NT2/D1 (cell line): ENCODE measurements around the gene USP21.

Source experiments
- DNase-seq: peaks from one replicate; pipeline ENCODE4 v3.0.0-alpha.2; 2011; ENCODE audit warnings: low read depth, low spot score
- H3K27me3 ChIP-seq: 2 replicates; pipeline ENCODE4 v1.6.0; 2011; ENCODE audit warnings: mild to moderate bottlenecking; ENCODE audit not compliant: insufficient read length, insufficient read depth
- H3K36me3 ChIP-seq: 2 replicates; pipeline ENCODE4 v1.6.1; 2011; ENCODE audit warnings: mild to moderate bottlenecking, low read length, mixed read lengths; ENCODE audit not compliant: insufficient read depth, insufficient read length
- H3K4me1 ChIP-seq: 2 replicates; pipeline ENCODE4 v1.5.1; 2011; ENCODE audit not compliant: insufficient read depth, insufficient read length
- H3K4me3 ChIP-seq: 2 replicates; pipeline ENCODE4 v1.5.1; 2011; ENCODE audit warnings: low read depth; ENCODE audit not compliant: insufficient read length
- H3K9ac ChIP-seq: 2 replicates; pipeline ENCODE4 v1.6.0; 2011; ENCODE audit warnings: low read depth; ENCODE audit not compliant: insufficient read length
- H3K9me3 ChIP-seq: 2 replicates; pipeline ENCODE4 v1.5.1; 2011; ENCODE audit warnings: mild to moderate bottlenecking, low read length; ENCODE audit not compliant: insufficient read depth
- SUZ12 ChIP-seq: IDR thresholded peaks from 2 replicates; pipeline ENCODE4 v1.6.1; 2011; ENCODE audit not compliant: insufficient read length, insufficient read depth; ENCODE audit errors: extremely low read depth
- YY1 ChIP-seq: IDR thresholded peaks from 2 replicates; pipeline ENCODE4 v1.6.1; 2011; ENCODE audit not compliant: insufficient read length, insufficient read depth
- ZNF274 ChIP-seq: IDR thresholded peaks from 2 replicates; pipeline ENCODE4 v1.6.1; 2011; ENCODE audit warnings: mild to moderate bottlenecking, low read depth, low read length

The USP21 gene

DNA sequence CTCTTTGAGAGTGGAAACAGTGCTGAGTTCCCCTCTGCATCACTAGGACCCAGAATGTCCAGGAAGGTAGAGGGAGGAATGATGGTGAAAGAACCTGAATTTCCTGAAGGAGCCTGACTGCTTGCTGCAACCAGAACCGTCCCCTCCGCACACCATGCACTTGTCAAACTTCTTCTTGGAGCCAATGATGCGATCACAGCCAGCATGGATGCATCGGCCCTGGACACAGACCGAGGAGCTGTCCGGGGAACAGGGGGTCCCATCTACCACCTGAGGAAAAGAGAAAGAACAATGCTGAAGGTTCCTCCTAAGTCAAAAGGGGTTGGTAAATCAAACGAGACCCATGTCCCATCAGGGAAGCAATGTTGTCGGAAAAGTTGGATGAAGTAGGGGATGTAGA is 32.7 kb downstream of the USP21 start:
- H3K4me1 ChIP-seq = peaks cover 13% of the 10 kb centered on the region
- no peaks in the 10 kb centered on the region for H3K27me3 ChIP-seq
- no peak for DNase-seq
- TF ChIP-seq YY1 (no peak), SUZ12 (no peak), ZNF274 (no peak)
- no peak overlapping the region for H3K4me3 ChIP-seq
- H3K36me3 ChIP-seq = peaks cover 62% of the 10 kb centered on the region
- H3K9me3 ChIP-seq = no peaks in the 10 kb centered on the region
- no peak overlapping the region for H3K9ac ChIP-seq

DNA sequence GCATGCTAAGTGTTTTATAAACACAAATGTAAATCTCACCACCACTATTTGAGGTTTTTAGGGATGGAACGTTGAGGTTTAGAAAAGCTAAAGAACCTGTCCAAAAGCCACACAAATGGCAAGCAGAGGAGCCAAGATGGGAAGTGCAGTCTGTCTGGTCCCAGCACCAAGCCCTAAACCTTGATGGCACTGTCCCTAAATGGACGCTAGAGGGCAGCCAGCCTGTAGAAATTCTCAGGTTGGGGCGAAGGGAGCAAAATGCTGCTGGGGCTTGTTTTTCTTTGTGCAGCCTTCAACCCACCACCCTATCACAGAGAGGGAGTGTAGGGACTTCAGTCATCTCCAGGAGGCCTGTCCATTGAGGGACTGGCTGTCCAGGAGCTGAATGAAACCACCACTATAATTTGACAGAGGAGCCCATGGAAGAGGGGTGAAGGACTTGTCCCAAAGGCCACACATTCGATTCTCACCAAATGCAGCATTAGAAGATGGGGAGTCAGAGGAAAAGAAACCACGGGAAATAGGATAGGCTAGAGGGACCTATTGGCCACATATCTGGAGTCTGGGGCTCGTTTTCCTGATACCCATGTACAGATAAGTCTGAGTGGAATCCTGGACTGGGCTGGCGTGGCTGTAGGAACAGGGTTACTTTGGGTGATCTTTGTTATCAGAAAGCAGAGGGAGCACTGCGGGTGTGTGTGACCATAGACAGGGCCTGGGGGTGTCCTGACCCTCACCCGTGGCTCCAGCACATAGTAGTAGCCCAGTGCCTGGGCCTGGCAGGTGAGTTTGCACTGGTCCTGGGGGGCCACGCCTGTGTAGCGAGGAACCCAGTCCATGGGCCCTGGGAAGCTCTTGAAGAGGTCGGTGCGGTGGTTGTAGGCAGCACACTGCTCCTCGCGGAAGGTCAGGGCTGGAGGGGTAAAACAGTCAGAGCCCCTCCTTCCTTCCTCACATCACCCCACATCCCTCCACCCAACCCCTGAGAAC is 33.5 kb downstream of the USP21 start:
- Histone ChIP-seq H3K36me3 (peaks cover 62% of the 10 kb centered on the region), H3K9me3 (no peaks in the 10 kb centered on the region), H3K27me3 (no peaks in the 10 kb centered on the region), H3K9ac (peak overlapping the region; percentile 22), H3K4me1 (peaks cover 18% of the 10 kb centered on the region), H3K4me3 (no peak overlapping the region)
- TF ChIP-seq ZNF274 (no peak), YY1 (no peak), SUZ12 (no peak)
- peak; percentile 86 for DNase-seq

- H3K27me3 ChIP-seq = no peaks in the 10 kb centered on the region
- H3K36me3 ChIP-seq = peaks cover 62% of the 10 kb centered on the region
- H3K9me3 ChIP-seq = no peaks in the 10 kb centered on the region
- no peak overlapping the region for H3K4me3 ChIP-seq
- no peak overlapping the region for H3K9ac ChIP-seq
- H3K4me1 ChIP-seq = peaks cover 20% of the 10 kb centered on the region
- TF ChIP-seq ZNF274 = no peak
- no peak for TF ChIP-seq YY1
- no peak for TF ChIP-seq SUZ12
- no peak for DNase-seq
Observed at GRCh38 chr1:161193561-161194235, 34.4 kb downstream of the USP21 start.

- H3K36me3 ChIP-seq = peaks cover 58% of the 10 kb centered on the region
- no peaks in the 10 kb centered on the region for H3K9me3 ChIP-seq
- no peak for DNase-seq
- H3K9ac ChIP-seq = no peak overlapping the region
- H3K4me1 ChIP-seq = peaks cover 31% of the 10 kb centered on the region
- H3K27me3 ChIP-seq = no peaks in the 10 kb centered on the region
- TF ChIP-seq SUZ12 (no peak), YY1 (no peak), ZNF274 (no peak)
- H3K4me3 ChIP-seq = no peak overlapping the region
Observed at GRCh38 chr1:161195171-161195570, 35.9 kb downstream of the USP21 start.

DNA sequence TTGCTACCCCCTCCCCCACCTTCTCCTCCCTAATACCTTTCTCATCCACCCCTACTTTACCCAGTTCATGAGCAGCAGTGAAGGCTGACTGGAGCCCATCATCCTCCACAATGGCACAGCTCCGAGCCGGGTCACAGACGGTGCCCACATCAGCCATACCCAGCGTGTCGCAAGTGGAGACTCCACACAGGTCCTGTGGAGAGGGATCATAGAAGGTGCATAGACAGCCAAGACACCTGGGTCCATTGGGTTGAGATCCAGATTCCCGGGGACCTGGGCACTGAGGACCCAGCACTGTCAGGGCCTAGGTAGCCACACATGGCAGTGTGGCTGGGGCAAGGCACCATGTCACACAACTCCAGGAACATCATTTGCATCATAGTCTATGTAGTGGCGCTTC is 36.8 kb downstream of the USP21 start:
- Histone ChIP-seq H3K4me3 (no peak overlapping the region), H3K27me3 (no peaks in the 10 kb centered on the region), H3K4me1 (peaks cover 36% of the 10 kb centered on the region), H3K9me3 (no peaks in the 10 kb centered on the region), H3K36me3 (peaks cover 52% of the 10 kb centered on the region), H3K9ac (no peak overlapping the region)
- DNase-seq = no peak
- no peak for TF ChIP-seq SUZ12
- TF ChIP-seq ZNF274 = no peak
- no peak for TF ChIP-seq YY1

DNA sequence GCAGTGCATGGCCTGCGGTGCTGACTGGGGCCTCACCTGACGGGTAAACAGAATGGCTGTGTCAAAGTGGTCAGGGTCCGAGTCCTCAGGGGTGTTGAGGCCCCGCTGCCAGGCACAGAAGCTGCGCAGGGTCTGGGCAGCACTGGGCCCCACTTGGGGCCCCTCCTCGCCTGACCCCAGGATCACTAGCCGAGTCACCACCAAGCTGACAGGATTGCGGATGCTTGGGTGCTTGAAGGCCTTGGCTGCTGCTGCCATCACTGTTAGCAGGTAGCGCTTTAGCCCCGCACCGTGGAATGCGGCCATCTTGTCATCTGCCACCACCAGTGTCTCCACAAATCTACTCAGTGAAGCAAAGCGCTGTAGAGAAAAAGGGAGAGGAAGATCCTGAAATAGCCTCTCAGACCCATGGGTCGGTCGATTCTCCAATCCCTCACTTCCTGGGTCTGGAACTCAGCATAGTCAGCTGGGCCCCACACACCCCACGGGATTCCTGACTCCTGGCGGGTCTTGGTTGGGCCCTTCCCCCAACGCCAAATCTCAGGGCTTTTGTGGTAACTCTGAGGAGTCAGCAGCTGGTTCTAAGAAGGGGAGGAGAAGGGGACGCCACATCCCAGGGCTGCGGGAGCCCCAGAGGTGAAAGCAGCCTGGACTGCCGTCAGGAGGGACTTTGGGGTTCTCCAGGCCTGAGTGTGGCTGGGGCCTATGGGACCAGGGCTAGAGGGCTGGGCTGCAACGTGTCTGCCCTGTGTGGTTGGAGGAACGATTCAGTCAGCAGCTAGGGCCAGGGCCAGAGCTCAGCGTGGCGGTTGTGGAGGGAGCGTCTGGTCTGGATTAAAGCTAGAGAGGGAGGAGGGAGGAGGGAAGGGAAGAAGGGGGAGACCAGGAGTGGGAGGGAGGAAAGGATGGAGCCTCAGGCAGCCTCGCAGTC is 37.5 kb downstream of the USP21 start:
- no peaks in the 10 kb centered on the region for H3K9me3 ChIP-seq
- H3K27me3 ChIP-seq = no peaks in the 10 kb centered on the region
- TF ChIP-seq YY1 (no peak), ZNF274 (no peak), SUZ12 (no peak)
- H3K9ac ChIP-seq = peak overlapping the region; percentile 86
- peaks cover 38% of the 10 kb centered on the region for H3K4me1 ChIP-seq
- peaks cover 45% of the 10 kb centered on the region for H3K36me3 ChIP-seq
- no peak for DNase-seq
- H3K4me3 ChIP-seq = peak overlapping the region; percentile 52
